Kidney (tissue), 14 donors: ENCODE measurements around the gene AOC2. TPM values are rescaled to one million over a fixed set of nuclear protein-coding genes. Genes with fewer than 3 reads are reported as not detected.

ENCODE experiments used
- DNase-seq, 5 donors: peaks; one replicate each; pipeline ENCODE4 v3.0.0-alpha.2; 2013 to 2020
- FAIRE-seq: peaks from 2 replicates; lab custom pipeline; 2012; peaks lifted over from hg19 to GRCh38; lab: Jason Lieb, UNC
- H3K27ac ChIP-seq, 2 donors: one replicate each; pipeline ENCODE4 v1.7.0; 2013; ENCODE audit warnings: low read depth in 2 of 2, low read length in 2 of 2, inconsistent platforms in 1 of 2
- H3K27me3 ChIP-seq: one replicate; pipeline ENCODE4 v1.7.1; 2013; ENCODE audit warnings: low read length, inconsistent platforms; ENCODE audit not compliant: control insufficient read depth, insufficient read depth
- H3K36me3 ChIP-seq, 3 donors: one replicate each; pipeline versions ENCODE4 v1.7.0 to v1.7.1; 2013; ENCODE audit warnings: low read length in 3 of 3, control low read depth in 1 of 3, inconsistent platforms in 1 of 3; ENCODE audit not compliant: insufficient read depth in 3 of 3, control insufficient read depth in 2 of 3
- H3K4me1 ChIP-seq, 3 donors: one replicate each; pipeline versions ENCODE4 v1.7.0 to v1.7.1; 2013; ENCODE audit warnings: low read length in 3 of 3, inconsistent platforms in 1 of 3, low read depth in 1 of 3; ENCODE audit not compliant: control insufficient read depth in 2 of 3, insufficient read depth in 2 of 3
- H3K4me3 ChIP-seq, 3 donors: one replicate each; pipeline versions ENCODE4 v1.7.0 to v1.8.1; 2013; ENCODE audit warnings: low read length in 3 of 3, control low read depth in 1 of 3, inconsistent platforms in 1 of 3
- H3K9ac ChIP-seq, 3 donors: one replicate each; pipeline versions ENCODE4 v1.7.0 to v1.7.1; 2013; ENCODE audit warnings: low read length in 3 of 3, control low read depth in 1 of 3, inconsistent platforms in 1 of 3
- H3K9me3 ChIP-seq, 3 donors: one replicate each; pipeline versions ENCODE4 v1.7.0 to v1.7.1; 2013; ENCODE audit warnings: low read length in 3 of 3, control low read depth in 1 of 3, inconsistent platforms in 1 of 3; ENCODE audit not compliant: control insufficient read depth in 2 of 3, insufficient read depth in 1 of 3
- CTCF ChIP-seq: IDR thresholded peaks from 3 replicates; pipeline ENCODE4 v1.5.1; 2012; ENCODE audit warnings: mild to moderate bottlenecking, moderate library complexity, borderline replicate concordance; ENCODE audit not compliant: insufficient read depth; ENCODE audit errors: extremely low read depth
- intact Hi-C: fragments of 100-400 bp; cut with DNase I; formaldehyde crosslinking; loops from one replicate; pipeline ENCODE4 v1.11.1; 2022
- polyA plus RNA-seq: library from polyadenylated mRNA; stranded (reverse); fragments of 350-450 nt; fragmentation: Illumina TruSeq; extraction: RNeasy Lipid Tissue Mini Kit (QIAGEN cat#74804); gene quantifications from one replicate; pipeline ENCODE4 v1.2.3, GENCODE V29; 2014; ENCODE audit warnings: low read depth, low replicate concordance; ENCODE audit not compliant: insufficient read depth
- total RNA-seq: library from RNA; stranded (reverse); fragmentation: NEBNext Ultra II Directional; extraction: Animal tissue kit (Norgen Biotek cat#: 25700); gene quantifications from one replicate; pipeline ENCODE4 v1.2.1, GENCODE V29; 2021
- donor health status: control.
- donor health status: control.
- donor health status: control.
- donor health status: control.
- donor health status: control.
- donor health status: DM: yes; HTN: yes; CAD: no.
- donor health status: Normal renal cell carcinoma (clear cell type).

AOC2 gene
- total and polyA plus RNA-seq, 2 donors from 2014 or later, result 0.58 to 1.2 TPM

GRCh38 chr17:42821176-42821575 lies 23.2 kb upstream of the AOC2 start:
- TF ChIP-seq CTCF, result no peak
- intact Hi-C loops, result loop anchor here (10.0 kb wide), 1 partner anchor 246 kb away; the partner anchor contains the start of gene PSMC3IP
- Histone ChIP-seq H3K9ac (no peak overlapping the region), H3K27ac (no peak overlapping the region), H3K27me3 (no peaks in the 10 kb centered on the region), H3K9me3 (no peaks in the 10 kb centered on the region), H3K36me3 (peaks cover 5 to 39% (median 32%) of the 10 kb centered on the region in 3 donors), H3K4me3 (no peak overlapping the region), H3K4me1 (peaks cover 0 to 8% (median 5%) of the 10 kb centered on the region in 3 donors)
- DNase-seq, result no peak
- FAIRE-seq, result no peak

- intact Hi-C loops, result loop anchor here (10.0 kb wide), 1 partner anchor 253 kb away; the partner anchor contains the start of gene PSMC3IP
- Histone ChIP-seq H3K27me3 (no peaks in the 10 kb centered on the region), H3K27ac (no peak overlapping the region), H3K36me3 (no peaks in the 10 kb centered on the region), H3K4me3 (no peak overlapping the region), H3K9me3 (no peaks in the 10 kb centered on the region), H3K9ac (no peak overlapping the region), H3K4me1 (peaks cover 0 to 8% (median 3%) of the 10 kb centered on the region in 3 donors)
- DNase-seq (no peak), FAIRE-seq (no peak)
- no peak for TF ChIP-seq CTCF
Measured at GRCh38 chr17:42827472-42827871, 16.9 kb upstream of the AOC2 start.

GRCh38 chr17:42830971-42831370 lies 13.4 kb upstream of the AOC2 start:
- Histone ChIP-seq H3K9me3 (no peaks in the 10 kb centered on the region), H3K9ac (no peak overlapping the region), H3K27me3 (no peaks in the 10 kb centered on the region), H3K4me1 (peaks cover 0 to 9% (median 5%) of the 10 kb centered on the region in 3 donors), H3K4me3 (no peak overlapping the region), H3K36me3 (peaks cover 0 to 6% (median 0%) of the 10 kb centered on the region in 3 donors), H3K27ac (no peak overlapping the region)
- FAIRE-seq, result no peak
- DNase-seq, result no peak
- no peak for TF ChIP-seq CTCF
- intact Hi-C loops, result no loop called here
